ENCODE measurements around the gene PSMD3.
"Not testable (repeated sequence)": the region's sequence is repeated elsewhere in the genome, so short reads cannot be mapped to it uniquely, and the experiment has no call there.

Gene PSMD3

DNA sequence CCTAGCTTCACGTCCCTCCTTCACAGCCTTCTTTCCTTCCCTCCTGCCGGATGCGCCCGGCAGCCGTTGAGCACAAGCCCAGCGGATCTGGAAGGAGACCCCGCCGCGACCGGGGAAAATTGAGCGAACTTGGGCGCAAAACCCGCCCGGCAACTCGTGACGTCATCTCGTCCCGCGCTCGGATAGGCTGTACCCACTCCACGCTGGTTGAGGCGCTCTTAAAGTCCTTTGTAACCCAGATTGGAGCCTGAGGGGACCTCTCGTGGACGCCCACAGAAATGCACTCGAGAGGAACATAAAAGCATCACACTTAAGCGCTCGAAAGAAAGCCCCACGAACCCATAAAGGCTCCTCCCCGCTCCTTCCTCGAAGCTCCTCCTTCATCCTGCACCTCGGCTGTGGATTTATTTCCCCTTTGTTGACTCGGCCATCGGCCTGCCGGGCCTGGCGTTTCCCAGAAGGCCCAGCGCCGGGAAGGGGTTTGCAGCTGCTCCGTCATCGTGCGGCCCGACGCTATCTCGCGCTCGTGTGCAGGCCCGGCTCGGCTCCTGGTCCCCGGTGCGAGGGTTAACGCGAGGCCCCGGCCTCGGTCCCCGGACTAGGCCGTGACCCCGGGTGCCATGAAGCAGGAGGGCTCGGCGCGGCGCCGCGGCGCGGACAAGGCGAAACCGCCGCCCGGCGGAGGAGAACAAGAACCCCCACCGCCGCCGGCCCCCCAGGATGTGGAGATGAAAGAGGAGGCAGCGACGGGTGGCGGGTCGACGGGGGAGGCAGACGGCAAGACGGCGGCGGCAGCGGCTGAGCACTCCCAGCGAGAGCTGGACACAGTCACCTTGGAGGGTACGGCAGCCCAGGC, at the start of gene PSMD3:
Gene PSMD3, plus strand, starts transcription at position 457 of the 856 bp plus-strand sequence. Its CDS starts 164 bp downstream, at position 621.
- DNase-seq (ENCODE audit: low read depth) = peak; percentile 92

DNA sequence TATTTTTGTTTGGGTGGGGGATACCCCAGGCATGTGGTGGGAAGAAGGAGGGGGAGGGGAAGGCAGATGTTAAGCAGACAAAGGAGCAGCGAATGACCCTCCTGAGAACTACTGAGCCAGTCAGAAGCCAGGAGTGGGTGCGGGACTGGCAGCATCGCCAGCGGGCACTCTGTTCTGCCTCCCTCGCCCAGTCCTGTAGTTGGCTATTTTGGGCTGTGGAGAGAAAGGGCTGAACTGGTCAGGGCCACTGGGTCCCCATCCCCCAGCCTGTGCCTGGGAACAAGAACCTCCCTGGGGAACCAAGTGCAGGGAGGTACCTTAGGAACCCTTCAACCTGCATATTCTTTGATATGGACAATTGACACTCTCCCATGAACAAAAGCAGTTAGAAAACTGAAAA, 46.7 kb upstream of the PSMD3 start:
- DNase-seq (ENCODE audit: low read depth) = no peak

DNA sequence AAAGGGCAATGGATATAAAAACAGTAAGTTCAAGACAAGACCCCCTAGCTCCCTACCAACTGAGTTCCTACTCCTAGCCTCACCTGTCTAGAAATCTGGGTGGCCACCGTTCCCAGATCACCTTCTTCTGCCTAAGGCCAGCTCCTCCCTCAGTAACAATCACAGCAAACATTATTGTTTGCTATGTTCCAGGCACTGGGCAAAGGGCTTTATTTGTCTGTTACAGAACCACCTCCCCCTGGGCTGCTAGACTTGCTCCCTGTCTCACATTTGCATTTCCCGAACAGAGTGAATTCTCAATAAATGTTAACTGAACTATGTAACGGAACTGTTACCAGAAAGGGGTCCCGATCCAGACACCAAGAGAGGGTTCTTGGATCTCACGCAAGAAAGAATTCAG, 46.3 kb upstream of the PSMD3 start:
- no peak for DNase-seq (ENCODE audit: low read depth)

DNA sequence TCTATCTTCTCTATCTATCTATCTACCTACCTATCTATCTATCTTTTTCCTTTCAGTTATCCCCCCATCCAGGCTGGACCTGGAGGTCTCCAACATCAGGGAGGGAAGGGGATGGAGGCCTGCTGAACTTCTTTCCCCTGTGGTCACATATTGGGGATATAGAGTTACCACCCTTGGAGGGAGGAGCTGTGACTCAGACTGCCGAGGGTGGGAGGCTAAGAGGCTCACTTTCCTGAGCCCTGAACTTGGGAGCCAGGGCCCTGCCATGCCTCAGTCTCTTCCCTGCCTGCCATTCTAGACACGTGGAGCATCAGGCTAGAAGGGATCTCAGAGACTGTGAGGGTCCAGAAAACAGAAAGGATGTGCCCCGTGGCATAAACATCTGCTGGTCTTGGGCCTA, 44.7 kb upstream of the PSMD3 start:
- DNase-seq (ENCODE audit: low read depth) = no peak

DNA sequence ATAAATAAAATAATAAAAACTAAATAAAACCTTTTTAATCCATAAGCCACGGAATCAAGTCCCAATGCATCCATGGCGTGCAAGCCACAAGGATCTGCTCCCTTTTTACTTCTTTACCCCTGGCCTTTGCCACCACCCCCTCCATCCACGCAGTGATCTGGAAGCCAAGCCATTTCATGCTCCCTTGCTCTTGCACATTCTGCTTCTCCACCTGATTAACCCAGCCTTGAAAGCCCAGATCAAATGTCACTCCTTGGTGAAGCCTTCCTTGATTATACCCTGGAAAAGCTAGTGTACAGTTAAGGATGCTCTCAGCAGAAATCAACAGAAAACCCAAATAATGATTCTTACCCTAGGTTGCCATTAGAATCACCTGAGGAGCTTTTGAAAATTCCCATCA, 43.2 kb upstream of the PSMD3 start:
- no peak for DNase-seq (ENCODE audit: low read depth)

DNA sequence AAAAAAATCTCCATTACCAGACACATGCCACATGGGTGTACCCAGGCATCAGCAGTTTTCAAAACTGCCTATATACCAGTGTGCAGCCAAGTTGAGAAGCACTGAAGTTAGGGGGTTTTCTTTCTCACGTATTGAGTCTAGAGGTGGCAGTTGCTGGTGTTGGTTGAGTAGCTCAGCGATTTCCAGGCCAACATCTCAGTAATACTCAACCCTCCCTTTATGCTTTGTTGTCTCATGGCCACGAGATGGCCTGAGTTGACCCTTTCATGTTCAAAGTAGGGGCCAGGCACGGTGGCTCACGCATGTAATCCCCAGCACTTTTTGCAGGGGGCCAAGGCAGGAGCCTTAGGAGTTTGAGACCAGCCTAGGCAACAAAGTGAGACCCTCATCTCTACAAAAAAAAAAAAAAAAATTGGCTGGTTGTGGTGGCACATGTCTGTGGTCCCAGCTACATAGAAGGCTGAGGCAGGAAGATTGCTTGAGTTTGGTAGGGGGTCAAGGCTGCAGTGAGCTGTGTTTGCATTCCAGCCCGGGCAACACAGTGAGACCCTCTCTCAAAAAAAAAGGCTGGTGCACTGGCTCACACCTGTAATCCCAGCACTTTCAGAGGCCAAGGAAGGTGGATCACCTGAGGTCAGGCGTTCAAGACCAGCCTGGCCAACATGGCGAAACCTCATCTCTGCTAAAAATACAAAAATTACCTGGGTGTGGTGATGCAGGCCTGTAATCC, 42.3 kb upstream of the PSMD3 start:
- no peak for DNase-seq (ENCODE audit: low read depth)

DNA sequence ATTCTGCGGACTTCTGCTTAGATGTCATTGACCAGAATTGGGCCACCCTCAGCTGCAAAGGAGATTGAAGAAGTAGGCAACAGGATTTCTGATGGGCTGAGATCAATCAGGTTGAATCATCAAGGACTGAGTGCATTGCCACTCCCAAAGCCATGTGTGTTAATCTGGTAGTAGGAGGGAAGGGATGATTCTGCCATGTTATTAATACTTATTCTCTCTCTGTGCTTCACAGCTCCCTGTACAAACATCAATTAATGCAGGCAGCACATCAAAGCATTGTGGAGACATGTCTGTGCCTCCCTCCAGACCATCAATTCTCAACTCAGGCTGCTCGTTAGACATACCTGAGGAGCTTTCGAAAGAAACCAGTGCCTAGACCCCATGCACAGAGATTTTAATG, 41.5 kb upstream of the PSMD3 start:
- no peak for DNase-seq (ENCODE audit: low read depth)

DNA sequence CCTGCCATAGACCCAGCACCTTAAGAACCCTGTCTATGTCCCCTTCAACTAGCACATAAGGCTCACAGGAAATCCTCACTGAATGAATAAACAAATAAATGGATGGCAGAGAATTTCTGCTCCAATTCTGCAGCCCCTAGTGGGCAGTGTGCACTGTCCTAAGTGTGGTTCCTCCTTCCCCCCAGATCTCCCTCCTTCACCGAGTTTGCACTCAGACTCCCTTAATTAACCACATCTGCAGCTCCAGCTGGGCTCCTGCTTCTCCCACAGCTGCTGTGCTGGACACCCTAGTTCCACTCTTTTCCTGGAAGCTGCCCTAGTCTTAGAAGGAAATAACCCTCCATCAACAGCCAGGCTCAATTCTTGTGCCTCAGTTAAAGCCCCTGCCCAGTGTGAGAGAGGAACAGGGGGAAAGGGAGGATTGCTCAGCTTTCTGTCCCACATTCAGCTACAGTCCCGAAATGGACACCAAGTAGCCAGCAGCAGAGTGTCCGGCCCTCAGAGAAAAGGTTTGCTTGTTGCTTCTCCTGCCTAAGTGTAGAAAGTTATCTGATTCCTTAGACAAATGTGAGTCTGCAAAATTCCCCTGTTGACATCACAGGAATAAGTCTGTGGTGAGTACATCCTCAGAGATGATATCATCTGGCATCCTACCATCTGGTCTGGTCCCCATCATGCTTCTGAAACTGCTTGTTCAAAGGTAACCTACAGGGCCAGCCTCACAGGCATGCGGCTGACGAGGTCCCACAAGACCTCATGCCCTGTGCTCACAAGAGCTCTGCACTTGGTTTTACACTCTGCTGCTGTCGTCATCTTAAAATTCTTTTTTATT, 40.8 kb upstream of the PSMD3 start:
- no peak for DNase-seq (ENCODE audit: low read depth)

DNA sequence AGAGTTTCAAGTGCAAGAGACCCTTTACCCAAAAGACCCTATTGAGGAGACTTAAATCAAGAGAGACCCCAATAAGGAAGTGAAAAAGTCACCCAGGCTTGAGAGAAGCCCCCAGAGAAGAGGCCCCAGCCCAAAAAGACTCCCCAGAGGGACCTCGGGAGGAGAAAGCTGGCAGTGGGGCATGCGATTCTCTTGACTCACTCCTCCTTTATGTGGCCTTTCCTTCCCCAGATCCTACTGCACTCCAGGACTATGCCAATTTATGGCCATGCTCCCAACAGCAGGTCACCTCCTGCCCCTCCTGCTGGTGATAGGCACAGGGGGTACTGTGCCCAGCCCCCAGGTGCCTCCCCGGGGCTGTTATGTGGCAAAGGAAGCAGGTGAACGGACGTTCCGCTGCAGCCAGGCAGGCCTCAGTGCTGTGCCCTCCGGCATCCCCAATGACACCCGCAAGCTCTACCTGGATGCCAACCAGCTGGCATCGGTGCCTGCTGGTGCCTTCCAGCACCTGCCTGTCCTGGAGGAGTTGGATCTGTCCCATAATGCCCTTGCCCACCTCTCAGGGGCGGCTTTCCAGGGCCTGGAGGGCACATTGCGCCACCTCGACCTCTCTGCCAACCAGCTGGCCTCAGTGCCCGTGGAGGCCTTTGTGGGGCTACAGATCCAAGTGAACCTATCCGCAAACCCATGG, 36.8 kb upstream of the PSMD3 start:
- DNase-seq (ENCODE audit: low read depth) = no peak

DNA sequence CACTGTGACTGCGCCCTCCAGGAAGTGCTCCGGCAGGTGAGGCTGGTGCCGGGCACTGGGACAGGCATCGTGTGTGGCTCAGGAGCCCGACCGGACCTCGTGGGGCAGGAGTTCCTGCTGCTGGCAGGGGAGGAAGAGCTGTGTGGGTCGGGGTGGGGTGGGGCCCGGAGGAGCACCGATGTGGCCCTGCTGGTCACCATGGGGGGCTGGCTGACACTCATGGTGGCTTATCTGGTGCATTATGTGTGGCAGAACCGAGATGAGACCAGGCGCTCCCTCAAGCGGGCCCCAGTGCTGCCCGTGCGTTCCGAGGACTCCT, 36.3 kb upstream of the PSMD3 start:
- no peak for DNase-seq (ENCODE audit: low read depth)

DNA sequence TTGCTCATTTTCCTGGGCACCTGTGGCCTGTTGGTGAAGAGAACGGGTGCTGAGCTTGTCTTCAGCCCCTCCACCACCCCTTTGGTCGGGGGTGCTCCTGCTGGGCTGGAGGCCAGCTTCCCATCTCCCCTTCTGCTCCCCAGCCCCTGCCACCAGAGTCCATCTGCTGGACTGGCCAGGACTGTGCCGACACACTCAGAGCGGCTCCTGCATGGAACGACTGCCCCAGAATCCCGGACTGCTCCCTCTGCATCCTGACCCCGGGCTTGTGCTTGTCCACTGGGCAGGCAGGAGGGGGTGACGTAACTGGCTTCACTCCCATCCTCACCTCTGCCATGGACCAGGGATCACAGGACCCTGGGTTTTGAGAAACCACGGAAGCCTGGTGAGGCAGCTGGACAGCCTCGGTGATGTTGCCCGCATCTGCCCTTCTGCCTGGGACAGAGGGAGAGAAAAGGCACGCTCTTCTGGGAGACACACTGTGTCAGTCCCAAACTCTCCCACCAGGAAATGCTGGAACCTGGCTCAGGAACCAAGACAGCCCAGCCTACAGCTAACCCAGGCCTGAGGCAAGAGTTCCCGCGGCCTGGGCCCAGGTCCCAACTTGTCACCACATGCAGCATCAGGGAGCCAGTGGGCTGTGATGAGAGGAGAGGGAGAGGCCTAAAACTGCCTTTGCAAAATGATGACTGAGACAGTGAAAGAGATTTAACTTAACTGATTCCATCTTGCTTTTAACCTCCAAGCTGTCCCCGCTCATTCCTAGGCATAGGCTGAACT, 33.9 kb upstream of the PSMD3 start:
- no peak for DNase-seq (ENCODE audit: low read depth)

DNA sequence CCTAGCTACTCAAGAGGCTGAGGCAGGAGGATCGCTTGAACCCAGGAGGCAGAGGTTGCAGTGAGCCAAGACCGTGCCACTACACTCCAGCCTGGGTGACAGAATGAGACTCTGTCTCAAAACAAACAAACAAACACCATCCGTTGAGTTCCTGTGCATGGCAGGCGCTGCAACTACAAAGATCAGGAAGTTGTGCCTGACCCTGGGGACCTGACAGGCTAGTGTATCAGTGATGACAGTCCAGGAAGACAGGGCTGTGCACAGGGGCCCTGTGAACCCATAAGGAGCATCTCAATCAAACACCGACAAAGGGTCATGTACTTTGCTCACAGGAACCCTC, 32.1 kb upstream of the PSMD3 start:
- not testable (repeated sequence) for DNase-seq (ENCODE audit: low read depth)

DNA sequence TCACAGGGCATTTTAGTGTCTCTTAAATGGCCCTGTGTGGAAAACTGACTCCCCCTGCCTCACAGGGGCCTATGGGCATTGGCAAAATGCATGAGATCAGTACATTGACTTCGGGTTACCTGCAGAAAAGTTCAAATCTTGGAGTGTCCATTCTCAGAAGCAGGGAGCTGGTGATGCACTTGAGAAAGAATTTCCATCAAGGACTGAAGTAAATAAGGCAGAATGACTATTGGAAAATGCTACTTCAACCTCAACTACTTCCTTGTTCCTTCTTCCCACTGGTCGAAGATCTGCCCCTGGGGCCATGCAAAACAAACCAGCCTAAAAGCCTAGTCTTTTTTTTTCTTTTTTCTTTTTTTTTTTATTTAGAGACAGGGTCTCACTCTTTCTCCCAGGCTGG, 31.6 kb upstream of the PSMD3 start:
- DNase-seq (ENCODE audit: low read depth) = no peak

DNA sequence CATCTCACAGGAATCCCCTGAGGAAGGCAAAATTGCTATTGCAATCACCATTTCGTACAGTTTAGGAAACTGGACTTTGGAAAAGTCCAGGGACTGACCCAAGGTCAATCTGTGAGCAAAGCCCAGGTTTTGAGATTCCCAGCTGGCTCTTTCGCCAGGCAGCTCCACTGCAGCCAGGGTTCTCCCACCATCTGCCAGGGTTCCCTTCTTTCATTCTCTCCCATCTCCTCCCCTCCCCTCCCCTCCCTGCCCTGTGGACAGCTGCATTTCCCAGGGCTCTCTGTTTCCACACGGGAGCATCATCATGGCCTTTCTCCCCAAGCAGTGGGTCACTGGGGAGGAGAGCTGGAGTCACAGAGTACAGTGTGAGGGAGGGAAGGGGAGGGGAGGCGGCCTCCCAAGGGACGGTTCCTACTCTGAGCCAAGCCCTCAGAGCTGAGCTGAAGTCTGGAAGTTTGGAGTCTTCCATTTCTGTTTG, 29.7 kb upstream of the PSMD3 start:
- no peak for DNase-seq (ENCODE audit: low read depth)

DNA sequence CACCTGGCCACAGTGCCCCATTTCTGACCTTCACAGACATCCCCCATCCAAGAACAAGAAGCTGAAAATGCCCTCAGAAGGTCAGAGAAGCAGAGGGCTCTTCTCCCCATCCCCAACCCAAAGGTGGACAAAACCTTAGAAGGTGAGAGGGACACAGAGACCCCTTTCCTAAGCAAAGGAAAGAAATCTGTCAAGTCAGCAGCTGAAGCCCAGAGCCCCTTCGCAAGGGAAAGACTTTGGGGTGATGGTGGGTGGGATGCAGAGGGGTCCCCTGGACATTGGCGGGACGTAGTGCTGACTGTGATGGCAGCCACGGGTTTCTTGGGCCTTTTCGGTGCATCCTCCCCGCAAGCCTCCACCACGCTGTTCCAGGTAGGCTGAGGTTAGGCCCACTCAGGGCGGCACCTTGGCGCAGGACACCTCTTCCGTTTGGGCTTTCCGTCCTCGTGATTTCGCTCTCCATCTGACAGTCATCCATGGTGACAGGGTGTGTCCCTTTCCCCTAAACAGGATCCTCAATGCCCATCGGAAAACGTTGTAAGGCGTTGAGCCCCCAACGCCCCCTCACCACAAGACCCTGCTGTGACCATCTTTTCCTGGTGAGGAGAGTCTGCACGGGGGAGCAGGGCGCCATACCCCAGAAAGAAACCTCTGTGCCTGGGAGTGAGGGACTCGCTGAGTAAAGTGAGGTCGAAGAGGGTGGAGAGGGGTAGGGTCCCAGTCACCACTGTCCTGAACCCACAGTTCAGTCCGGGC, 28.5 kb upstream of the PSMD3 start:
- no peak for DNase-seq (ENCODE audit: low read depth)

DNA sequence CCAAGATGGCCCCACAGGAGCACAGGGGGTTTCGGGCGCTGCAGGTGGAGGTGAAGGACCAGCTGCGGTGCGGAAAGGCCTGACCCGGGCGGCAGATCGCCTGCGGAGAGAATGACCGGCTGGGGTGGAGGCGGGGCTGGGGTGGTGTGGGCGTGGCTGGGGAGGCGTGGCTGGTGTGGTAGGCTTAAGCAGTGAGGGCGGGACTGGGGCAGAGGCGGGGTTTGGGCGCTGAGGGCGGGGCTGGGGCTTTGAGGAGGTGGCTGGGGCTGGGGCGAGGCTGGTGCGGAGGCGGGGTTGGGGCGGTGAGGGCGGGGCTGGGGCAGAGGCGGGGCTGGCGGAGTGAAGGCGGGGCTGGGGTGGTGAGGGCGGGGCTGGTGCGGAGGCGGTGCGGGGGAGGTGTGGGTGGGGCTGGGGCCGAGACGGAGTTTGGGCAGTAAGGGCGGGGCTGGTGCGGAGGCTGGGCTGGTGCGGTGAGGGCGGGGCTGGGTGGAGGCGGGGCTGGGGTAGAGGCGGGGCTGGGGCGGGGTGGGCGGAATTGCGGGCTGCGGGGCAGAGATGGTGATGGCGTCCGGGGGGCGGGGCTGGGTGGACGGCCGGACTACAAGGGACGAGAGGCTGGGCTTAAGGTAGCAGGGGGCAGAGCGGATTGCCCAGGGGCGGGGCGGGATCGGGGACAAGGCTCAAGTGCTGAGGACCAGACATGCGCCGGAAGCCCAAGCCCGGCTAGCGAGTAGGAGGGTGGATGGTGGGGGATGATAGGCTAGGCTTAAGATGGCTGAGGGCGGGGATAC, 27.7 kb upstream of the PSMD3 start:
- DNase-seq (ENCODE audit: low read depth) = peak; percentile 81

DNA sequence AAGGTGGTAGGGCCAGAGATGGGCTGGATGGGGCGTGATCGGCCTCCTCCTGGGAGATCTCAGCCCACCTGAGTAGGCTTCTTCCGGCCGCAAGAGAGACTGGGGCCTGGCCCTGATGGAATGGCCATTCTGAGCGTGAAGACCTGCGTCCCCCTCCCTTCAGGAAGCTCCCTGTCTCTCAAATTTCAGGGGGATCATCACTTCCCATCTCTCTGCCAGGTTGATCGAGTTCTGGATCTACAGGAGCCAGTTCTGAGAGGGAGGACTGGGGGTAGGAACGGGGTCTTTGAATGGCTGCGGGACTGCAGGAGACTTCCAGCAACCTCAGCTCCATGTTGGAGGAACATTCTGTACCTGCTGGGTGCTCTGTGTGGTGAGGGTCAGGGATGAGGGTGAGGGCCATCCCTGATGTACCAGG, 27.1 kb upstream of the PSMD3 start:
- no peak for DNase-seq (ENCODE audit: low read depth)

DNA sequence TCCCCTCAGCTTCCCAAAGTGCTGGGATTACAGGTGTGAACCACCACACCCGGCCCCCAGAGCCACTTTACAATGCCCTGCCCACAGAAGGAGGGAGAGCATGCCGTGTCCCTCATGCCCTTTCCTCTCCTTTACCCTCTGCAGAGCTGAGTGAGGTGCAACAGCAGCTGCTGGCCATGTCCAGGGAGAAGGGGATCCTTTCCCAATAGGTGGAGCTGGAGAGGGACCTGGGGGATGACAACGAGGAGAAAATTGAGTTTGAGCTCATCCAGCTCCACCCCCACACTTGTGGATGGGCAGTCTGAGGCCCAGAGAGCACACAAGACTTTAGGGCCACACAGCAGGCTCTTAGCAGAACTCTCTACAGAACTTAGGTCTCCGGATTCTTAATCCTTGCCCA, 25.7 kb upstream of the PSMD3 start:
- DNase-seq (ENCODE audit: low read depth) = no peak

DNA sequence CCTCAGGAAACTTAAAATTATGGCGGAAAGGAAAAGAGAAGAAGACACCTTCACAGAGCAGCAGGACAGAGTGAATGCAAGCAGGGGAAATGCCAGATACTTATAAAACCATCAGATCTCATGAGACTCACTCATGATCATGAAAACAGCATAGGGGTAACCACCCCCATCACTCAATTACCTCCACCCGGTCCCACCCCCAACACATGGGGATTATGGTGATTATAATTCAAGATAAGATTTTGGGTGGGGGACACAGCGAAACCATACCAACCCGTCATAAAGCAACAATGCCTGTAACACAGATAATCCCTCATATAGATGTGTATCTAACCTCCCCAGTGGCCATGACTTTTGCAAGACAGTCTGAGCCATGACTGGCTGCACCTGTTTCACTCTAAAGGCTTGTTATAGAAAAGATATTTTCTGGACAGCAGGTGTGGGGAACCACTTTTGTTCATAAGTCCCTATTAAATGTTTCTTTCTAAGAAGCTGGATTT, 24.8 kb upstream of the PSMD3 start:
- DNase-seq (ENCODE audit: low read depth) = no peak
